ENCODE data around the gene CGB2.
"Not testable (repeated sequence)": the region's sequence is repeated elsewhere in the genome, so short reads cannot be mapped to it uniquely, and the experiment has no call there.

The CGB2 gene

GRCh38 chr19:49016067-49016839 lies 15.4 kb upstream of the CGB2 start:
- no peak overlapping the region for H3K9ac ChIP-seq (ENCODE audit: low read length)
- no peak overlapping the region for H3K27ac ChIP-seq (ENCODE audit: low read depth, low read length)
- H3K4me1 ChIP-seq (ENCODE audit: control insufficient read depth, insufficient read depth, low read length), result peaks cover 2% of the 10 kb centered on the region
- H3K4me3 ChIP-seq (ENCODE audit: low read length), result no peak overlapping the region
- peaks cover 16% of the 10 kb centered on the region for H3K27me3 ChIP-seq (ENCODE audit: control insufficient read depth, insufficient read depth, low read length)
- H3K36me3 ChIP-seq (ENCODE audit: control insufficient read depth, insufficient read depth, low read length), result peaks cover 15% of the 10 kb centered on the region

DNA sequence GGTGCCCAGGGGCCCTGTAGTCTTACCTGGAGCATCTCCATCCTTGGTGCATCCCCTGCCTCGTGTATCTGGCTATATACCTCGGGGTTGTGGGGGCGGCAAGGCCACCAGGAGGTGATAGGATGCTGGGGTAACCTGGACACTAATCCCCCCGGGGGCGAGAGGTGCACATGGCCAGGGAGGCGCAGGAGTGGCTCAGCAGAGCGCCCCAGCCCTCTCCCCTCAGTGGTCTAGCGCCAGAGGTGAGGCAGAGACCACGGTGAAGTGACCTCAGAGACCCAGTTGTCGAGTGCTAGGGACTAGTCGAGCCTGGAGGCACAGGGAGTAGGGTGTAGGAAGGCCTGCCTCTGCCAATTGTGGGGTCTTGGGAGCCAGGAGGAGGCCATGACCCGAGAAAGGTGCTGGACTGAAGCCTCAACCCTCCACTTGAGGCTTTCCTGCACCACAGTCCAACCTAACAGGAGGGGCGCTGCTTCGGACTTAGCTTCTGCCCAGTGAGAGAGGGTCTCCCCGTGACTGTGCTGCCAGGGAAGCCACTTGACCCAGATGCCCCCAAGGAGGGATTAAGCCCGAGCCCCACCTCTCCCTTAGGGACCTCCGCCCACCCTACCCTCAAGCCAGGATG lies 14.5 kb upstream of the CGB2 start, which contains the start of gene LHB:
TSS of gene LHB (minus strand) at position 51 of the 625 bp plus-strand sequence. CDS start at position 41, 10 bp downstream.
- peaks cover 2% of the 10 kb centered on the region for H3K4me1 ChIP-seq (ENCODE audit: control insufficient read depth, insufficient read depth, low read length)
- H3K36me3 ChIP-seq (ENCODE audit: control insufficient read depth, insufficient read depth, low read length), result peaks cover 13% of the 10 kb centered on the region
- no peak within 1 kb of the TSS for H3K27ac ChIP-seq (ENCODE audit: low read depth, low read length)
- peaks cover 16% of the 10 kb centered on the region for H3K27me3 ChIP-seq (ENCODE audit: control insufficient read depth, insufficient read depth, low read length)
- H3K9ac ChIP-seq (ENCODE audit: low read length), result no peak within 1 kb of the TSS
- peak within 1 kb of the TSS; percentile 61 for H3K4me3 ChIP-seq (ENCODE audit: low read length)

DNA sequence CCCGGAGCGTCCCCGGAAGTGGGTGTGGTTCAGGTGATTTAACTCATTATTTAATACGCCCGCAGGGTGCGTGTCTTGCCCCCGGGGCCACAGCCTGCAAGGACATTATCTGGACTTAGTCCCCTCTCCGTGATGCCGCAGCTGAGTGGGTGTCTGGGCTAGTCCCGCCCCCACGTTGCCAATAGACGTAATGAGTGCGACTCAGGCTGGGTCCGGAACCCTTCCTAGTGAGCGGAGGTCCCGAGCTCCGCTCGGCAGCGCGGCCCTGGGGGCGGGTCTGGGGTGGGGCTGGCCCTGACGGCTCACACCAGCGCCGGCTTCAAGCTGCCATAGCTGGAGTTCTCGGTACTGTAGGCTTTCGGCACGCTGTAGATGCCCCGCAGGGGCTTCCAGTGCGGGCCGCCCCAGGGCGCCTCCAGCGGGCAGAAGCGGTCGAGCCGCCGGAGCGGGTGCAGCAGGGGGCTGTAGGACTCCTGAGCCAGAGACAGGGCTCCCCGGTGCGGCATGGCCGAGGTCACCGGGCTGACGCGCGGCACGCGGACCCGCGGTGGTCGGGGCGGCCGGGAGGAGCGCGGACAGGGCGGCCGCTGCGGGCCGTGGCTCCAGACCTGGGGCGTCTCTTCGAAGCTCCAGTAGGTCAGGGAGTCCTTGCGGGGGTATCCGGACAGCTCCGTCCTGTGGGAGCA lies 13.9 kb upstream of the CGB2 start:
- peaks cover 2% of the 10 kb centered on the region for H3K4me1 ChIP-seq (ENCODE audit: control insufficient read depth, insufficient read depth, low read length)
- H3K9ac ChIP-seq (ENCODE audit: low read length), result no peak overlapping the region
- peak overlapping the region; percentile 61 for H3K4me3 ChIP-seq (ENCODE audit: low read length)
- H3K27me3 ChIP-seq (ENCODE audit: control insufficient read depth, insufficient read depth, low read length), result peaks cover 16% of the 10 kb centered on the region
- no peak overlapping the region for H3K27ac ChIP-seq (ENCODE audit: low read depth, low read length)
- peaks cover 13% of the 10 kb centered on the region for H3K36me3 ChIP-seq (ENCODE audit: control insufficient read depth, insufficient read depth, low read length)

DNA sequence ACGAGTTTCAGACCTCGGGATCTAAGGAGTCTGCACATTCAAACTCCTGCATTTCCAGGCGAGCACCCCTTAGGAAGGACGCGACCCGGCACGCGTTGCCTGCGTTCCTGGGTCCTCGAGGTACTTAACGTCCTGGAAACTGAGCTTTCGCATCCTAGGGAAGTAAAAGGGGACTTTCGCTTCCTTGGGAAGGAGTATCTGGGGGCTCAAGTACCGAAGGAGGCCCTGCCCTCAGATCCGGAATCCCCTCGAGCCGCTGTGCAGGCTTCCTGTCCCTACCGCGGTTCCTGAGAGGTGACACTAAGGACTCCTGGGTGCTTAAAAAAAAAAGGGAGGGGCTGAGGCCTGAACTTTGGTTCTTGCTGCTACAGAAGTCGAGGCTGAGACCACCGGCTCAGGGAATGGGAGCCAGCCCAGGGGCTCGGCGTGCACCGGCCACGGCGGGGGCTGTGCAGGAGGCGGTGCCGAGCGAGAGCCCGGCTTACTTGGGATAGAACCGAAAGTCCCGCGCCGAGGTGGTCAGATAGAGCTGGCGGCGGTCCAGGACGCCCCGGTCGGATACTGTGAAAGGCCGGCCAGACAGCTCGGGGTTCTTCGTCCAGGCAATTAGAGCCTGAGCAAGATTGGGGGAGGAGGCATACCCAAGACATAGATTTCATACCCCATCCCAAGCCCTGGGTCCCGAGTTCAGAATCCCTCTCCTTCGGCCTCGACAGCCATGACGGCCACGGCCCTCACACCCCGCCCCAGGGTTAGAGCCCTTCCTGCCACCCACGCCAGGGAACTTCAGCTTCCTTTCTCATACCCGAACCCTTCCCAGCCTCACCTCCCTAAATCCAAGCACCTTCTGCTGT lies 13.1 kb upstream of the CGB2 start:
- H3K4me1 ChIP-seq (ENCODE audit: control insufficient read depth, insufficient read depth, low read length); H3K27ac ChIP-seq (ENCODE audit: low read depth, low read length); H3K9ac ChIP-seq (ENCODE audit: low read length): not testable (repeated sequence)
- peak overlapping the region; percentile 61 for H3K4me3 ChIP-seq (ENCODE audit: low read length)
- peaks cover 13% of the 10 kb centered on the region for H3K36me3 ChIP-seq (ENCODE audit: control insufficient read depth, insufficient read depth, low read length)
- H3K27me3 ChIP-seq (ENCODE audit: control insufficient read depth, insufficient read depth, low read length), result peaks cover 16% of the 10 kb centered on the region

DNA sequence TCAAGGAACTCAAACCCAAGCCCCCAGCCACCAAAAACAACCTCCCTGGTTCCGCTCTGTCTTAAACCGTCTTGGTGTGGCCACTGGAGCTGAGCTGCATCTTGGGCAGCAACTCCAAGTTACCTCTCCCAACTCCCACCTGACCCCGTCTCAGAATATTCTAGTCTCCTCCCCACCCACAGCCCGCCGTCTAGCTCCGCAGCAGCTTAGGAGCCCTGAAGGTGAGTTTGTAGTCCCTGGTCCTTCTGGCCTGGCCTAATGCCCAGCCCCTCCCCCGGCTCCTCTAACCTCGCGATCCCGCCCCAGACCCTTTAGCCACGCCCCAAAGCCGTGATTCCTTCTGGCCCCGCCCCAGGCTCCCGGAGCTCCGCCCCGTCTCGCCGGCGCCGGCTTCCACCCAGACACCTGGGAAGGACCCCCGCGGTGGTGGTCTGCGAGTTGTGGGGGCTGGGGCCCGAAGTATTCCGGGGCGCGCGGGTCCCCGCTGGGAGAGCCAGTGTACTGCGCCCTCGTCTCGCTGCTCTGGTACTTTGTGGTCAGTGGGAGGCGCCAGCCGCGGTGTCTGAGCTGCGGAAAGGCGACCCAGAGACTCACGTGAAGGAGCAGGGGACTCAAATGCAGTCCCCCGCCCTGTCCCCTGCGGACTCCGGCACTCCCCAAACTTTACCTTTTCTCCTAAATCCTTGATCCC lies 12.3 kb upstream of the CGB2 start:
- H3K4me1 ChIP-seq (ENCODE audit: control insufficient read depth, insufficient read depth, low read length), result peaks cover 2% of the 10 kb centered on the region
- H3K27ac ChIP-seq (ENCODE audit: low read depth, low read length), result no peak overlapping the region
- H3K9ac ChIP-seq (ENCODE audit: low read length), result no peak overlapping the region
- peaks cover 16% of the 10 kb centered on the region for H3K27me3 ChIP-seq (ENCODE audit: control insufficient read depth, insufficient read depth, low read length)
- H3K4me3 ChIP-seq (ENCODE audit: low read length), result peak overlapping the region; percentile 61
- H3K36me3 ChIP-seq (ENCODE audit: control insufficient read depth, insufficient read depth, low read length), result peaks cover 10% of the 10 kb centered on the region

GRCh38 chr19:49020342-49020741 lies 11.3 kb upstream of the CGB2 start:
- no peak overlapping the region for H3K9ac ChIP-seq (ENCODE audit: low read length)
- no peak overlapping the region for H3K27ac ChIP-seq (ENCODE audit: low read depth, low read length)
- peaks cover 3% of the 10 kb centered on the region for H3K36me3 ChIP-seq (ENCODE audit: control insufficient read depth, insufficient read depth, low read length)
- H3K27me3 ChIP-seq (ENCODE audit: control insufficient read depth, insufficient read depth, low read length), result peaks cover 16% of the 10 kb centered on the region
- no peak overlapping the region for H3K4me3 ChIP-seq (ENCODE audit: low read length)
- H3K4me1 ChIP-seq (ENCODE audit: control insufficient read depth, insufficient read depth, low read length), result peaks cover 2% of the 10 kb centered on the region

GRCh38 chr19:49020931-49021895 lies 10.5 kb upstream of the CGB2 start:
- Histone ChIP-seq H3K36me3 (ENCODE audit: control insufficient read depth, insufficient read depth, low read length) (no peaks in the 10 kb centered on the region), H3K9ac (ENCODE audit: low read length) (no peak overlapping the region), H3K4me1 (ENCODE audit: control insufficient read depth, insufficient read depth, low read length) (peaks cover 2% of the 10 kb centered on the region), H3K4me3 (ENCODE audit: low read length) (no peak overlapping the region), H3K27me3 (ENCODE audit: control insufficient read depth, insufficient read depth, low read length) (peaks cover 16% of the 10 kb centered on the region), H3K27ac (ENCODE audit: low read depth, low read length) (no peak overlapping the region)

- H3K9ac ChIP-seq (ENCODE audit: low read length), result no peak overlapping the region
- no peaks in the 10 kb centered on the region for H3K36me3 ChIP-seq (ENCODE audit: control insufficient read depth, insufficient read depth, low read length)
- H3K27ac ChIP-seq (ENCODE audit: low read depth, low read length), result no peak overlapping the region
- no peak overlapping the region for H3K4me3 ChIP-seq (ENCODE audit: low read length)
- peaks cover 16% of the 10 kb centered on the region for H3K27me3 ChIP-seq (ENCODE audit: control insufficient read depth, insufficient read depth, low read length)
- H3K4me1 ChIP-seq (ENCODE audit: control insufficient read depth, insufficient read depth, low read length), result peaks cover 2% of the 10 kb centered on the region
These were observed 9.6 kb upstream of the CGB2 start for GRCh38 chr19:49022116-49022515.

DNA sequence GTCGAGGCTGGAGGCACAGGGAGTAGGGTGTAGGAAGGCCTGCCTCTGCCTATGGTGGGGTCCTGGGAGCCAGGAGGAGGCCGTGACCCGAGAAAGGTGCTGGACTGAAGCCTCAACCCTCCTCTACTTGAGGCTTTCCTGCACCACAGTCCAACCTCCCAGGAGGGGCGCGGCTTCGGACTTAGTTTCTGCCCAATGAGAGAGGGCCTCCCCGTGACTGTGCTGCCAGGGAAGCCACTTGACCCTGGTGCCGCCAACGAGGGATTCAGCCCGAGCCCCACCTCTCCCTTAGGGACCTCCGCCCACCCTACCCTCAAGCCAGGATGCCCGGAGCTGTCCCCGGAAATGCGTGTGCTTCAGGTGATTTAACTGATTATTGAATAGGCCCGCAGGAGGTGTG lies 7.5 kb upstream of the CGB2 start, which contains the start of gene CGB3:
TSS of gene CGB3 (minus strand) at position 101 of the 400 bp plus-strand sequence. CDS start 362 bp downstream, outside the sequence.
- not testable (repeated sequence) for H3K27ac ChIP-seq (ENCODE audit: low read depth, low read length); H3K36me3 ChIP-seq (ENCODE audit: control insufficient read depth, insufficient read depth, low read length); H3K9ac ChIP-seq (ENCODE audit: low read length); H3K4me3 ChIP-seq (ENCODE audit: low read length); H3K4me1 ChIP-seq (ENCODE audit: control insufficient read depth, insufficient read depth, low read length)
- peaks cover 13% of the 10 kb centered on the region for H3K27me3 ChIP-seq (ENCODE audit: control insufficient read depth, insufficient read depth, low read length)

- not testable (repeated sequence) for H3K36me3 ChIP-seq (ENCODE audit: control insufficient read depth, insufficient read depth, low read length); H3K4me1 ChIP-seq (ENCODE audit: control insufficient read depth, insufficient read depth, low read length); H3K9ac ChIP-seq (ENCODE audit: low read length); H3K4me3 ChIP-seq (ENCODE audit: low read length); H3K27me3 ChIP-seq (ENCODE audit: control insufficient read depth, insufficient read depth, low read length); H3K27ac ChIP-seq (ENCODE audit: low read depth, low read length)
These were observed 6.6 kb upstream of the CGB2 start for GRCh38 chr19:49025088-49025487.

GRCh38 chr19:49025599-49025998 lies 6.1 kb upstream of the CGB2 start:
- not testable (repeated sequence) for H3K4me1 ChIP-seq (ENCODE audit: control insufficient read depth, insufficient read depth, low read length); H3K36me3 ChIP-seq (ENCODE audit: control insufficient read depth, insufficient read depth, low read length); H3K27ac ChIP-seq (ENCODE audit: low read depth, low read length); H3K9ac ChIP-seq (ENCODE audit: low read length); H3K27me3 ChIP-seq (ENCODE audit: control insufficient read depth, insufficient read depth, low read length); H3K4me3 ChIP-seq (ENCODE audit: low read length)

Data from rectal smooth muscle tissue (tissue), 1 donor.